OCI-LY1 (cell line): ENCODE data around the gene RAB11FIP3.

ENCODE experiments used
- H2AFZ ChIP-seq: fragments of 200-600 bp; sonication (generic), shearing (Covaris generic); 2 replicates; pipeline ENCODE4 v1.6.0; 2014; ENCODE audit warnings: antibody characterized with exemption, mild to moderate bottlenecking, low read length
- H3F3A ChIP-seq: fragments of 200-600 bp; sonication (generic), shearing (Covaris generic); 2 replicates; pipeline ENCODE4 v1.6.0; 2014; ENCODE audit warnings: mild to moderate bottlenecking, antibody characterized with exemption, low read length, moderate library complexity; ENCODE audit not compliant: insufficient read depth
- H3K27ac ChIP-seq: fragments of 200-600 bp; sonication (generic); 2 replicates; pipeline ENCODE4 v1.5.1; 2014; ENCODE audit warnings: low read length, mixed run types, mild to moderate bottlenecking, low read depth; ENCODE audit not compliant: poor library complexity, severe bottlenecking
- H3K27me3 ChIP-seq: fragments of 200-600 bp; sonication (generic); 2 replicates; pipeline ENCODE4 v1.6.0; 2014; ENCODE audit warnings: antibody characterized with exemption, mild to moderate bottlenecking, low read length, moderate library complexity; ENCODE audit not compliant: insufficient read depth
- H3K36me3 ChIP-seq: fragments of 200-600 bp; sonication (generic); 2 replicates; pipeline ENCODE4 v1.6.1; 2014; ENCODE audit warnings: mild to moderate bottlenecking, antibody characterized with exemption, low read length, moderate library complexity, mixed read lengths; ENCODE audit not compliant: insufficient read depth
- H3K4me1 ChIP-seq: fragments of 200-600 bp; sonication (generic); 2 replicates; pipeline ENCODE4 v1.5.1; 2014; ENCODE audit warnings: mild to moderate bottlenecking, low read length, moderate library complexity; ENCODE audit not compliant: insufficient read depth, severe bottlenecking
- H3K4me2 ChIP-seq: fragments of 200-600 bp; sonication (generic), shearing (Covaris generic); 2 replicates; pipeline ENCODE4 v1.6.1; 2014; ENCODE audit warnings: low read length
- H3K4me3 ChIP-seq: fragments of 200-600 bp; sonication (generic); 2 replicates; pipeline ENCODE4 v1.5.1; 2014; ENCODE audit warnings: low read length, low read depth, mild to moderate bottlenecking, mixed read lengths; ENCODE audit not compliant: poor library complexity, severe bottlenecking
- H3K79me2 ChIP-seq: fragments of 200-600 bp; shearing (Covaris generic); 2 replicates; pipeline ENCODE4 v1.6.1; 2016; ENCODE audit warnings: mixed run types, low read length, mixed read lengths; ENCODE audit not compliant: insufficient read depth
- H3K9ac ChIP-seq: fragments of 200-600 bp; sonication (generic), shearing (Covaris generic); 2 replicates; pipeline ENCODE4 v1.6.1; 2014; ENCODE audit warnings: mild to moderate bottlenecking, low read length, mixed read lengths
- H3K9me2 ChIP-seq: fragments of 200-600 bp; sonication (generic), shearing (Covaris generic); 2 replicates; pipeline ENCODE4 v1.6.1; 2014; ENCODE audit warnings: low read depth, mild to moderate bottlenecking, low read length, mixed read lengths
- H3K9me3 ChIP-seq: fragments of 200-600 bp; shearing (Covaris generic); 2 replicates; pipeline ENCODE4 v1.6.1; 2014; ENCODE audit warnings: low read length, mixed read lengths
- H4K20me1 ChIP-seq: fragments of 200-600 bp; sonication (generic), shearing (Covaris generic); 2 replicates; pipeline ENCODE4 v1.6.0; 2016; ENCODE audit warnings: mild to moderate bottlenecking, low read length; ENCODE audit not compliant: insufficient read depth
- EZH2 ChIP-seq: fragments of 200-600 bp; sonication (generic), shearing (Covaris generic); IDR thresholded peaks from 2 replicates; pipeline ENCODE4 v1.8.0; 2017; ENCODE audit warnings: borderline replicate concordance, mixed run types, mild to moderate bottlenecking, antibody characterized with exemption, low read length, moderate library complexity, mixed read lengths
- TF ChIP-seq, protein P1 (sequence below): fragments of 200-600 bp; sonication (generic), shearing (Covaris generic); IDR thresholded peaks from 2 replicates; pipeline ENCODE4 v1.5.1; 2017; ENCODE audit warnings: mild to moderate bottlenecking, antibody characterized with exemption, low read length, moderate library complexity, mixed read lengths

Gene RAB11FIP3

DNA sequence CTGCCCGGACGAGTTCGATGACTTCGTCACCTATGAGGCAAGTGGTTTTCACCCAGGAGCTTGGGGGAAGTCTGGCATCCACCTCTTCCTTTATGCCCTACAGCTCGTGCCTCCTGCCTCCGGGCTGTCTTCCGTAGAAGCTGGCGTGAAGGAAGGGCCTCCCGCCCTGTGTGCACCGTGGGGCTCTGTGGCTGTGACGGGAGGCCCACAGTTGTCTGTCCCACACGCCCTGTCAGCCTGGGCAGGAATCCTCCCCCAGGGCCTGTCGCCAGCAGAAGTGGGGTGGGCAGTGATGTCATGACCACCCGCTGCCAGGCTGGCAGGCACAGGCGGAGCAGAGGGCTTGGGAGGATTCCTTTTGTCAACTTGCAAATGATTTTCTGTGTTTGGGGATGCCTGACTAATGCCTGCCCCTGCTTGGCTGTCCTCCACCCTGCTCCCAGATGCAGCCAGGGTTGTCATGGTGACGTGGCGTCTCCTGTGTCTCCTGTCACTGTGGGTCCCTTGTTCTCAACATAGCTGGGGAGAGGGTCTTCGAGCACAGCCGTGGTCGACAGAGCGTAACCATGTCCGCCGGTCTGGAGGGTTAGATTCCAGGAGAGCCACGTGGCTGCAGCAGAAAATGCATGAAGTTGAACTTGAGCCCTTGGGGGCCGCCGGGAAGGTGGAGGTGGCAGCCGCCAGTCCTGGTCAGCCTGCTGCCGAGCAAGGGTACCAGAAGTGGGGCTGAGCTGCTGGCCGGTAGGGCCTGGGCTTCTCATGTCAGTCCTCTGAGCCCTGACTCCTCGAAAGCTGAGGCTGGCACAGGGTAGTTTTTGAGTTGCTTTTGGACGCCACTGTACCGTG, 46.1 kb downstream of the RAB11FIP3 start:
- TF ChIP-seq, protein P1, sequence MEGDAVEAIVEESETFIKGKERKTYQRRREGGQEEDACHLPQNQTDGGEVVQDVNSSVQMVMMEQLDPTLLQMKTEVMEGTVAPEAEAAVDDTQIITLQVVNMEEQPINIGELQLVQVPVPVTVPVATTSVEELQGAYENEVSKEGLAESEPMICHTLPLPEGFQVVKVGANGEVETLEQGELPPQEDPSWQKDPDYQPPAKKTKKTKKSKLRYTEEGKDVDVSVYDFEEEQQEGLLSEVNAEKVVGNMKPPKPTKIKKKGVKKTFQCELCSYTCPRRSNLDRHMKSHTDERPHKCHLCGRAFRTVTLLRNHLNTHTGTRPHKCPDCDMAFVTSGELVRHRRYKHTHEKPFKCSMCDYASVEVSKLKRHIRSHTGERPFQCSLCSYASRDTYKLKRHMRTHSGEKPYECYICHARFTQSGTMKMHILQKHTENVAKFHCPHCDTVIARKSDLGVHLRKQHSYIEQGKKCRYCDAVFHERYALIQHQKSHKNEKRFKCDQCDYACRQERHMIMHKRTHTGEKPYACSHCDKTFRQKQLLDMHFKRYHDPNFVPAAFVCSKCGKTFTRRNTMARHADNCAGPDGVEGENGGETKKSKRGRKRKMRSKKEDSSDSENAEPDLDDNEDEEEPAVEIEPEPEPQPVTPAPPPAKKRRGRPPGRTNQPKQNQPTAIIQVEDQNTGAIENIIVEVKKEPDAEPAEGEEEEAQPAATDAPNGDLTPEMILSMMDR, result no peak
- Histone ChIP-seq H3K27me3 (no peaks in the 10 kb centered on the region), H3K36me3 (peaks cover 3% of the 10 kb centered on the region; the same call in 1 of the 2 replicates), H3K27ac (no peak overlapping the region), H3K9me2 (no peaks in the 10 kb centered on the region), H3K4me2 (no peak overlapping the region), H3K79me2 (no peaks in the 10 kb centered on the region), H3K4me3 (no peak overlapping the region), H3K4me1 (no peaks in the 10 kb centered on the region), H3F3A (no peaks in the 10 kb centered on the region), H4K20me1 (no peaks in the 10 kb centered on the region), H2AFZ (no peak overlapping the region), H3K9ac (no peak overlapping the region), H3K9me3 (no peaks in the 10 kb centered on the region)

GRCh38 chr16:472199-472504, 46.7 kb downstream of the RAB11FIP3 start:
- H3K27me3 ChIP-seq, result no peaks in the 10 kb centered on the region
- H3K4me3 ChIP-seq, result no peak overlapping the region
- H2AFZ ChIP-seq, result no peak overlapping the region
- no peak overlapping the region for H3K9ac ChIP-seq
- no peak overlapping the region for H3K27ac ChIP-seq
- no peaks in the 10 kb centered on the region for H3K4me1 ChIP-seq
- H3K9me2 ChIP-seq, result no peaks in the 10 kb centered on the region
- no peaks in the 10 kb centered on the region for H3K79me2 ChIP-seq
- no peaks in the 10 kb centered on the region for H3F3A ChIP-seq
- H3K9me3 ChIP-seq, result no peaks in the 10 kb centered on the region
- H3K4me2 ChIP-seq, result no peak overlapping the region
- peaks cover 3% of the 10 kb centered on the region; the same call in 1 of the 2 replicates for H3K36me3 ChIP-seq
- no peaks in the 10 kb centered on the region for H4K20me1 ChIP-seq
- no peak for TF ChIP-seq EZH2
- TF ChIP-seq, protein P1, result no peak

DNA sequence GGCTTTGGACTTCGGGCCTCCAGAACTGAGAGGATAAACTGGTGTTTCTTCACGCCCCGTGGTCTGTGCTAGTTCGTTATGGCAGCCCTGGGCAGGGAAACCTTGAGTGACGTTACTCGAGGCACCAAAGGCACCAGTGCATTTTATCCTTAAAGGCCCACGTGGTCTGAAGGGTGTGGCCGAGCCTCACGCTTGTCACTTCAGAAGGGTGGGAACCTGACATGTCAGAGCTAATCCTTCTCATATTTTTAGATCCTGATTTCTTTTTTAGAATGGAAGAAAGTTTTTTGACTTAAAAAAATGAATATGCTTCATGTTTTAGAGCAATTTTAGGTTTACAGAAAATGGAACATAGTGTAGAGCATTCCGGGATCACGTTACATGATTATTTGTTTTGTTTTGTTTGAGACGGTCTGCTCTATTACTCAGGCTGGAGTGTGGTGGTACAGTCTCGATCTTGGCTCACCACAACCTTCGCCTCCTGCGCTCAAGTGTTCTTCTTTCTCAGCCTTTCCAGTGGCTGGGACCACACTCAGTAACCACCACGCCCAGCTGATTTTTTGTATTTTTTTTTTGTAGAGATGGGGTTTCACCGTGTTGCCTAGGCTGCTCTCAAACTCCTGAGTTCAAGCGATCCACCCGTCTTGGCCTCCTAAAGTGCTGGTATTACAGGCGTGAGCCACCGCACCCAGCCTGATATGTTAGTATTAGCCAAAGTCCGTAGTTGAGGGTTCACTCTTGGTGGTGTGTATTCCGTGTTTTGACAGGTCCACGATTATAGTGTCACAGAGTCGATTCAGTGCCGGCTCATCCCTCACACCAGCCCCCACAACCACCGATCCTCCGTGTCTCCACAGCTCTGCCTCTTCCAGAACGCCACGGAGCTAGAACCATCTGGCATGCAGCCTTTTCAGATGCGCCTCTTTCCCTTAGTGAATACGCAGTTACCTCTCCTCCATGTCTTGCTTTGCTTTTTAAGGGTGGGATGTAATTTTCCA, 47.9 kb downstream of the RAB11FIP3 start:
- peaks cover 3% of the 10 kb centered on the region; the same call in 1 of the 2 replicates for H3K36me3 ChIP-seq
- H3K79me2 ChIP-seq, result no peaks in the 10 kb centered on the region
- H2AFZ ChIP-seq, result no peak overlapping the region
- H3K9me3 ChIP-seq, result no peaks in the 10 kb centered on the region
- H3K4me3 ChIP-seq, result no peak overlapping the region
- H3K9me2 ChIP-seq, result no peaks in the 10 kb centered on the region
- no peak overlapping the region for H3K4me2 ChIP-seq
- H3K4me1 ChIP-seq, result no peaks in the 10 kb centered on the region
- no peak overlapping the region for H3K27ac ChIP-seq
- no peaks in the 10 kb centered on the region for H3K27me3 ChIP-seq
- H3K9ac ChIP-seq, result no peak overlapping the region
- no peaks in the 10 kb centered on the region for H4K20me1 ChIP-seq
- no peaks in the 10 kb centered on the region for H3F3A ChIP-seq
- TF ChIP-seq EZH2, result no peak
- TF ChIP-seq, protein P1, result no peak
